Activated T-cell treated with anti-CD3 and anti-CD28 coated beads for 1 hour (primary cell): ENCODE results near the gene NXN.
"Not testable (repeated sequence)": the region's sequence is repeated elsewhere in the genome, so short reads cannot be mapped to it uniquely, and the experiment has no call there.

Source experiments
- DNase-seq: peaks from one replicate; pipeline ENCODE4 v3.0.0-alpha.2; 2020; ENCODE audit warnings: low read depth

Gene NXN

DNA sequence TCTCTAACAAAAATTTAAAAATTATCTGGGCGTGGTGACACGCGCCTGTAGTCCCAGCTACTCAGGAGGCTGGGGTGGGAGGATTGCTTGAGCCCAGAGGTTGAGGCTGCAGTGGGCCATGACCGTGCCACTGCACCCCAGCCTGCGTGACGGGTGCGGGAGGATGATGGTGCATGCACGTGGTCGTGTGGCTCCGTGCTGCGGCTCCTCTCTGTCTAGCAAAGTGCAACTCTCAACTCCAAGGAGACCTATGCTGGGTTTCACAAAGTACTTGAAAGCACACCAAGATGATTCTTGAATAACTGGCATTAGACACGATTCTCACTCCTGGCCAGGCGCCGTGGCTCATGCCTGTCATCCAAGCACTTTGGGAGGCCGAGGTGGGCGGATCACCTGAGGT lies 25.8 kb downstream of the NXN start:
- DNase-seq = no peak

DNA sequence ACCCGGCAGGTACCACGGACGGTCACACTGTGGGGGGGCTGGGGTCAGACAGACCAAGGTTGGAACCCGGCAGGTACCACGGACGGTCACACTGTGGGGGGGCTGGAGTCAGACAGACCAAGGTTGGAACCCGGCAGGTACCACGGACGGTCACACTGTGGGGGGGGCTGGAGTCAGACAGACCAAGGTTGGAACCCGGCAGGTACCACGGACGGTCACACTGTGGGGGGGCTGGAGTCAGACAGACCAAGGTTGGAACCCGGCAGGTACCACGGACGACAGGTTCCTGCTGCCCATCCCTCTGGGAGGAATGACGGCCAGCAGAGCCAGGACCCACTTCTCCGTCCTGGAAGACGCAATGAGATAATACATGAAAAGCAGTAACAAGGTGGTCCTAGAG lies 27.0 kb downstream of the NXN start:
- DNase-seq = not testable (repeated sequence)

DNA sequence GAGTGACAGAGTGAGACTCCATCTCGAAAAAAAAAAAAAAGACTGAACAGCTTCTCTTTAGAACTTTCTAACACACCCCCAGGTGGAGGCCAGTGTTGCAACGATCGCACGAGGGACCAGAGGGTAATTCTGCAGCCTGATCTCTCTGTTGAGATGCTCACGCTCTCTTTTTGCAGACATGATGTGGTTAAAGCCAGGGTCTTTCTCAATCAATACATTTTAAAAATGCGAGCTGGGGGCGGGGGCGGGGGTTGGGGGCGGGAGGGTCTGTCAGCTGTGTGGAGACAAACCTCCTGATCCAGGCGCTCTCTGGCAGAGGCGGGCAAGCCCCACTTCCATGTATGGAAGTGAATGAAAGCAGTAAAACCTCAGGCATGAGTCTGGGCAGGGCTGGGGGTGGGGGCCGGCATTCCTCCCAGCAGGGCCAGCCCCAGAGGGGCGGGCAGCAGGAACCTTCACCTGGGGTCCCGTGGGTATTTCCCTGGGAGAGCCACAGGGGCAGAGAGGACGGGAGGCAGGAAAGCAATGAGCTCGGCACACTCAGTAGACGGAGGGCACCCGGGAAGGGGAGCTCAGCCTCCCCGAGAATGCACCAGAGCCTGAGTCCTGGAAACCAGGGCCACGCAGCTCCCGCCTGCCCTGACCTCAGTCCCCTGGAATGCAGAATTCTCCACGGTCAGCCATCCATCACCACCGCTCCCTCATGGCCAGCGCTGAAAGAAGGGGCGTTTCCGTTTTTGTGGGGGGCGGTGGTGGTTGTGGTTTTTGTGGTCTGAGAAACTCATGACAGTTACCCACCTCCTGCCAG lies 28.0 kb downstream of the NXN start:
- DNase-seq = no peak

DNA sequence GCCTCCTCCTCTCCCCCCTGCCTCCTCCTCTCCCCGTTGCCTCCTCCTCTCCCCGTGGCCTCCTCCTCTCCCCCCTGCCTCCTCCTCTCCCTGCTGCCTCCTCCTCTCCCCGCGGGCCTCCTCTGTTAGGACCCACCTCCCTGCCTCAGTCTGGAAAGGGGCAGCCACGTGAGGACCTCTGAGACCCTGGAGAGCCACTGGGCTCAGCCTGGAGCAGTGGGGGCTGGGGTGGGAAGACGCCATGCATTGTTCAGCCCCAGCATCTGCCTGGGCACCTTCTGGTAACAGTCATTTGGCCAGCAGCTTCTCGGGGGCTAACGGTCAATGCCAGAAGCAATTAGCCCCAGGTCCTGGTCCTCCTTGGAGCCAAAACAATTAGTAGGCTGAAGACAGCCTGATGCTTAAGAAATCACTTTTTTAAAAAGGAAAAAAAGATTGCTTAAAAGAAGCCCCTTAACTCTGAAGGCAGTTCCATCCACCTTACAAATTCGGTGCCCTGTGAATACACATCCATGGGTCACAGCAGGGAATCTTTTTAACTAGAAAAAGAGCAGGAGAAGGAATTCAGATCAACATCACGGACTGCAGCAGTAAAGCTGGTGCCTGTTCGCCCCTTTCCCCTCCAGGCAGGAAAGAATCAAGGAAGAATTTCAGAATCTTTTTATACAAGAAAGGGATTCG lies 29.8 kb downstream of the NXN start:
- DNase-seq = no peak

DNA sequence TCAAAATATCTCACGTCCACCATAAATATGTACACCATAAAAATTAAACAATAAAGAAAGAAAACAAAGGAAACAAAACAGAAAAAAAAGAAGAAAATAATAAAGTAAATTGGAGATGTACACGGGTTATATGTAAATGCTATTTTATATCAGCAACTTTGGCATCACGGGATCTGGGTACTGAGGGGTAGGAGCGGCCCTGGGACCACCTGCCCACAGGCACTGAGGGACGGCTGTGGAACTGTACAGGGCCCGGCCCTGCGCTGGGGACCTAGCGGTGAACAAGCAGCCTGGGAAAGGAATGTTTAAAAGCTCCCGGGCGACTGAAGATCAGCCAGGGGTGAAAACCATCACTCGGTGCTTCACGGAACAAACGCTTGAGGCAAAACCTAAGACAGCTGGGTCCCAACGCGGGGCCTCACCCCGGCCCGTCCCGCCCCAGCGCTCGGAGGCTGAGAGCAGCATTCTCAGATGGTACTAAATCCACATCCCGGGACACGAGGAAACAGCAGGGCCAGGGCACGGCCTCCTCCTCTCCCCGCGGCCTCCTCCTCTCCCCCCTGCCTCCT lies 31.2 kb downstream of the NXN start:
- DNase-seq = no peak

DNA sequence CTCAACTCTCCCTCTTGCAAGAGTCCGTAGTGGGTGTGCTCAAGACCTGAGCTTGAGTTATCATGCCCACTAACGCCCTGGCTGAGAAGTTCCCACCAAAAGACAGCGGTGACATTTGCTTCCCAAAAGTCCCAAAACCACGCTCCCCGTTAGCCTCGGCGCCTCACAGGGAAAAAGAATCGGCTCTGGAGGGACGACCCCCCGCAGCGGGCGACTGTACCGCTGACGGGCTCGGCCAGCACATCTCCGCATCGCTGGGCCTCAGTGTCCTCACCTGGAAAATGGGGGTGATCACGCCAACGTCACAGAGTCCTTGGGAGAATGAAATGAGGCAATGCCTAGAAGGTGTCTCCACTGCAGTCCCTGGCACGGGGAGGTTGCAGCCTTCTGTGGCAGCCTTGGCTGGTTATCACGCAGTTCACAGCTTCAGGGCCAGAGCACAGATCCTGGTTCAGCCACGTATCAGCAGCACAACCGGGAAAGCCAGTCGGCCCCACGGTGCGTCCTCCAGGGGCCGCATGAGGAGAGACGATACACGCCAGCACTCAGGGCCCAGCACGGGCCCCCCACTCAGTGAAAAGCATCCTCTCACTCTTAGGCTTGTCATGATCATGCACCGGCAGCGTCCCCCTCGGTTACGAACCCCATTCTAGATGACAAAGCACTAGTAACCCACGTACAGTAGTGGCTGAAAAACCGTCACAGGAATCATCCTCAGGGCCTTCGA lies 32.9 kb downstream of the NXN start:
- DNase-seq = no peak

DNA sequence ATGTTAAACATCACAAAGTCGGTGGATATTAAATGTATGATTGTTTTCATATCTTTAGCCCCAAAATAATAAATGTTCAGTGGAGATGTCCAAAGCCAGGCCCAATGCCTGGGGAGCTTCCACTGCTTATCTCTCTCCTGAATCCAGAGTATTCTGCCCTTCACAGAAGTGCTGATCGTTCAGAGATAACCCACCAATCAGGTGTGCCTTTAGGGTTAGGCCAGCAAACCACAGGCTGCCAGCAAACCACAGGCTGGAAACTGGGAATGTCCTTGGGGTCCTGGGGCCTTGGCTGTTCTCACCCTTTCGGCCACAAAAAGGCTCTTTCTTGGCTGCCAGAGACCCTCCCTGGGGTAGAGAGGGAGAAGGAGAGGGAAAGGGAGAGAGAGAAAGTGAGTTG lies 33.9 kb downstream of the NXN start:
- DNase-seq = no peak

DNA sequence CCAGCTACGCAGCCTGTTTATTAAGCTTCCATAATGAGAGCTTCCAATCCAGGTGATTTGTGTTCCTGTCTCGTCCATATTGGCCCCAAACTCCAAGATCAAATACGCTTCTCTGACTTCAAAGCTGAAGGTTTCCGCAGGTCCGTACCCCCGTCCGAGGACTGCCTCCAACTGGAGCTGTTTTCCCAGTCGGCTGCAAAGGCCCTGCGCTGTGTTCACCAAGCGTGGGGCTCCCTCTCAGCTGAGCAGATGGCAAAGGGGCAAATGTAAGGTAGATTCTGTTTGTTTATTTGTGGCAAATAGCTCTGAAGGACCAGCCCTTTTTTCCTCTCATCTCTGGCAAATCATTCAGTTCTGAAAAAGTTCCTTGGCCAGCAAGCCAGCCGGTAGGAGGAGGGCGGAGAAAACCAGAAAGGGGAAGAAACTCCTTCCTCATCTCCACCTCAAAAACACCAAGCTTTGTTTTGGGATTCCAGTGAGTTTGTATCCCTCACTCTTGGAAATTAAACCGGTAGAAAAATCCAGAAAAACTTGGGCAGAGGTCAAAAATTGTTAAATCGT lies 35.2 kb downstream of the NXN start:
- DNase-seq = no peak

DNA sequence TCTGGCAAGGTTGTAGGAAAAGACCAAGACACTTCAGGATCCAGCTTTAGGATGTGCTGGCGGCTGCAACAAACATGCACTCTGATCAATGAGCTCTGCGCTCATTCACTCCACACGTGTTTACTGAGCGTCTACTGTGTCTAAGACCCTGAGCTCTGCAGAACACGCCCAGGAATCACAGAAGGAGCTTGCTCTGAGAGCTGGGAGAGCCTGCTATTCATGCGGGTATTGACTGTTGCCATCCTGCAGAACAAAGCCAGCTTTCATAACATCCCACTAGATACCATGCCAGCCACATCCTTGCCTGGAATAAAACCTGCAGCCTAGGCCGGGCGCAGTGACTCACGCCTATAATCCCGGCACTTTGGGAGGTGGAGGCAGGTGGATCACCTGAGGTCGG lies 44.1 kb downstream of the NXN start:
- DNase-seq = no peak

DNA sequence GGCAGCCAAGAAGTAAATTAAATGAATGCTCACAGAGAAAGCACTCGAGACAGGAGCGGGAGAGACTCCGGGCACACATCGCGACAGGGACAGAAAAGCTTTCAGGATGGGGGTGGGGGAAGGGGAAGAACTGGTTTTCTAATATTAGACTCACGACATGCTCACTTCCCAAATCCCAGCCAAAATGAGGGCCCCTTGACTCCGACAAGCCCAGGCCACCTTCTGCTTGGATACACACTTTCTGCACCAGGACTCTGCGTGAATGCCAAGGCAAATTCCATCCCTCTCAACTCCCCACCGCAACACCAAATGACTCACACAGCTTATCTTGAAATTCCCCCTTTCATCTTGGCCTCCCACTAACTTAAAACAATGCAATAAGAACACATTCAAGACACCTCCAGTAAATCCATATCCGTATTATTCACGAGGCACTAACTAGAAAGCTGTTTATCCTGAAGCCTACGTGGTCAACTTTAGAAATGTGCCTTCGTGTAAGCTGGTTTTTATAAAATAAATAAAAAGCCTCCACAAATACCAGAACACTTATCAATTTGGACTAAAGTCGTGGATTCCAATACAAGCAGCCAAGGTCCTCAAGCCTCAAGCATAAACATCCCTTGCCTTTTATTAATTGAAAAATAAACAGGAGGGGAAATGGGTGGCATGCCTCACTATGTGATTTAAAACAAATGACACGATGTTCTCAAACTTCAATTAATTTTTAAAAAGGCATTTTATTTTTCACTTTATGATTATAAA lies 46.1 kb downstream of the NXN start:
- no peak for DNase-seq

DNA sequence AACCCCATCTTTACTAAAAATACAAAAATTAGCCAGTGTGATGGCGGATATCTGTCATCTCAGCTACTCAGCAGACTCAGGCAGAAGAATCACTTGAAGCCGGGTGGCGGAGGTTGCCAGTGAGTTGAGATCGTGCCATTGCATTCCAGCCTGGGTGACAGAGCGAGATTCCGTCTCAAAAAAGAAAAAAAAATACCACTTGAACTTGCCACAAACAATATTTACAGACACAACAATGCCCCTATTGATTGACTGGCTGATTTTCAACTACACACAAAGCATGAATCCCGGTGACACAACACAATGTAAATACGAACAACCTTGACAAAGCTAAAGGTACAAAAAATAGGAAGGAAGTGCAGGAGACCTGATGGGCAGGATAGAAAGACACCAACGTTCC lies 49.3 kb downstream of the NXN start:
- DNase-seq = no peak

DNA sequence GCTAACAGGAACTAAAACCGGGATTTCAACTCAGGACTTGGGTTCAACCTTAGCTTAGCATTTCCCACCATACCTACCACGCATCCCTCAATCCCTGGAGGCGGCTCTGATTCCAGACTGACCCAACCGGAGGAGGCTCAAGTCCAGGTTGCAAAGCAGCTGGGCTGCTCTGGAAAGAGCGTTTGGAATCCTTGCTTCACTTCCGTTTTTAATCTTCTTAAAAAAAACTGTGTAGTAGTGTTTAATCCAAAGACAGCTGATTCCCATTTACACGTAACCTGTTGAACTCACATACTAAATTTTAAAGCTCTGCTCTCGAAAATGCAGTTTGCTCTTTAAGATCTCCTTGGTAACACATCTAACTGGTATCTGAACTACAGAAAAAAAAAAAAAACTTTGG lies 50.0 kb downstream of the NXN start:
- DNase-seq = no peak

DNA sequence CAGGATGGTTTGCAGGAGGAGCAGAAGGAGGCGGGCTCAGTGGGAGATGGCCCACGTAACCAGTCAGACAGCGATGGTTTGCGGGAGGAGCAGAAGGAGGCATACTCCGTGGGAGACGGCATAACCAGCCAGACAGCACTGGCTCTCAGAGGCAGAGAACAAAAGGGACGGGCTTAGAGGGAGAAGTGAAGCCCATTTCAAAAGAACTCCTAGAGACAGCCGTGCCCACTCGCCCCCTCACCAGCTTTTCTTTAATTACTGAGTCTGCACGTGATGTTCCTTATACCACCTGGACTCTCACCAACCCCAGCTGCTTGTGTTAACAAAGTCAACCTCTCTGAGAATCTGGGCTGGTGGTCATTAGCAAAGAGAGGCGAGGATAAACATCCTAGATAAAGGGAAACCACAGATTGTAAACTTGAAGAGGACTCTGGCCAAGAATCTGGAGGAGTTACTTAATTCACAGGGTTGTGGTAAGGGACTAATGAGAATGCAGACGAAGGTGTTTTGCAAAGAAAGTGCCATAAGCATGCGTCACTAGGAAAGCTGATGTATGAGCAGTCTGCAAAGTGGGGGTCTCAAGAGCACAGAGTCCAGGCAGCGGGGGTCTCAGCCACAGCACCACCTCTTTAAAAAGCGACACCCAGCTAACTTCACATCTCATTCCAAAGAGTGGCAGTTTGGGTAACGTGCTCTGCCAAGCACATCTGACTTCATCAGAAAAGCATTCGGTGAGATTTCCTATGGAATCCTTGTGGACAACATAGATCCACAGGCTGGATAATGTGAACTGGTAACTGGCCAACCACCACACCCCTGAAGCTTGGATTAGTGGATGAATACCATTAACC lies 51.7 kb downstream of the NXN start:
- DNase-seq = no peak

DNA sequence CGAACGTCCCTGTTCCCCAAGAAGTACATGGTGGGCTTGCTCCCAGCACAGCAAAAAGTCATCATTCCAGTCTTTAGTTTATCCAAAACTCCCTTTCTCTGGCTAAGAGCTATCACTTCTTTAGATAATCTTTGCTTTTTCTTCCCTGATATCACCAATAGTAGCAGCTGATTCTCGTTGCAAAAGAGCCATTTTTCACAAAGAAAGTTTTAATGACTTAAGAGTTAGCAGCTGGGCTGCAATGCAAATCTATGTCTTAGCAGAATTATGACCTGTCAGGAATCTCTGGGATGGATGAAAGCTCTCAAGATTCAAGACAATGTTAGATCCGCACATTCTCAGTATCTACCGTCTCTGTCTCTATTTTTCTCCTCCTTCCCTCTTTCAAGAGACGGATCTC lies 53.8 kb downstream of the NXN start:
- DNase-seq = no peak

DNA sequence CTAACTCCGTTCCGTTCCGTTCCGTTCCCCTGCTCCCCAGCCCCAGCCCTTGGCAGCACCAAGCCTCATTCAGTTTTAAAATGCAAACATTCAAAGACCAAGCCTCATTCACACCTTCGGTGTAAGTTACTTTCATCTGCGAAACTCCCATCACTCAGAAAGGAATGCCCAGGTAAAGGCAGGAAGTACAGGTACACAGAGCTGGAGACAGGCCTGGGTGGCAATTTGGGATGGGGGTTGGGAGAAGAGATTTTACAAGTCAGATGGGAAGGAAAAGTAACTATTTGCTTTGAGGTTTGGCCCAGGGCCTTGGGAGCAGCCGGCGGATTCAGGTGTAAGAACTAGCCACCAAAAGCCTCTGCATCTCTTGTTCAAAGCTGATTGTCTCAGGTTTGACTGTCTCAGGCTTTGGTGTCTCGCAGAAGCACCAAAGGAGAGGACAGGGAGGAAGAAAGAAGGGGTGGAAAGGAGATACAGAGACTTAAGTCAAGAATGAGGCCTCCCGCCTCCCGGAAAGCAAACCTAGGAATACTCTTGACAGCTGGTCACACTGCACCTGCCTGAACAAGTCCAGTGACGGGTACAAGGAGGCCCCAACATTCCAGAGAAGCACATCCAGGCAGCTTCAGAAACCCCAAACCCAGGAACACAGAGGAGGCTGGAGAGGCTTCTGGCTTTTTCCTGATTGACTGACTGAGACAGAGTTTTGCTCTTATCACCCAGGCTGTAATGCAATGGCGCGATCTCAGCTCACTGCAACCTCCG lies 54.7 kb downstream of the NXN start:
- no peak for DNase-seq

DNA sequence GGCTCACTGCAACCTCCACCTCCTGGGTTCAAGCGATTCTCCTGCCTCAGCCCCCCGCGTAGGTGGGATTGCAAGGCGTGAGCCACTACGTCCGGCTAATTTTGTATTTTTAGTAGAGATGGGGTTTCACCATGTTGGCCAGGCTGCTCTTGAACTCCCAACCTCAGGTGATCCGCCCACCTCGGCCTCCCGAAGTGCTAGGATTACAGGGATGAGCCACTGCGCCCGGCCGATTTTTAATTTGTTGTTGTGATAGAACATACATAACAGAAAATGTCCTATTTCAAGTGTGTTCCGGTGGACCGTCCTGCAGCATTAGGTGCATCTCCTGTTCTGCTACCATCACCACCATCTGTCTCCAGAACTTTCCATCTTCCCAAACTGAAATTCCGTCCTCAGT lies 55.3 kb downstream of the NXN start:
- not testable (repeated sequence) for DNase-seq

DNA sequence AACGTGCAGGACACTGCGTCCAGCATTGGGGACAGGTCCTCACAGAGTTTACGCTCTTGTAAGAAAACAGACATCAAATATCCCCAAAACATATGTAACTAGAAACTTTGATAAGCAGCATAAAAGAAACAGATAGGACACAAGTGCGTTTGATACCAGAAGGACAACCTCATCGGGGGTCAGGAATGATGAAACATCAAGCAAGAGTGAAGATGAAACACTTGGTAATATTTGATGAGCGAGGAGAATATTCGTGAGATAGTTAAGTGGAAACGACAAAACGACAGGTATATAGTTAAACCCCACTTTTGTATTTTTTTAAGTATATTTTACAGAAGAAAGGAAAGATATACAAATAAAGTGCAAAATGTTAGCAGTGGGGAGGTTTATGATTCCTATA lies 55.9 kb downstream of the NXN start:
- DNase-seq = no peak

DNA sequence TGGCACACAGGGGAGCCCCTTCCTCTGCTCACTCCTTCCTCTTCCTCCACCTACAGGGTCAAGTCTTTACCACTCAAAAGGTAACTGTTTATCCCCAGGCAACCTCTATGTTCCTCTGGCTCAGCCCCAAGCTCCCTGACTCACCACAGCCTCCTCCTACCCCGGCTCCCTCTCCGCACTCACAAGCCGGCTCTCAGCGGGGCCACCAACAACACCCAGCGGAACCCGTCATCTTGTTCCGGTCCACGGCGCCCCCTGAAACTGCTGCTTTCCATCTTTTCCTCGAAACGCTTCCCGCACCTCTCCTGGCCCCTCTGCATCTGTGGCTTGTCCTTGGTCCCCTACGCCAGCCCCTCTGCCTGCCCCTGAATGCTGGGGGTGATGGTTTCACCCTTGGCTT lies 58.4 kb downstream of the NXN start:
- no peak for DNase-seq

DNA sequence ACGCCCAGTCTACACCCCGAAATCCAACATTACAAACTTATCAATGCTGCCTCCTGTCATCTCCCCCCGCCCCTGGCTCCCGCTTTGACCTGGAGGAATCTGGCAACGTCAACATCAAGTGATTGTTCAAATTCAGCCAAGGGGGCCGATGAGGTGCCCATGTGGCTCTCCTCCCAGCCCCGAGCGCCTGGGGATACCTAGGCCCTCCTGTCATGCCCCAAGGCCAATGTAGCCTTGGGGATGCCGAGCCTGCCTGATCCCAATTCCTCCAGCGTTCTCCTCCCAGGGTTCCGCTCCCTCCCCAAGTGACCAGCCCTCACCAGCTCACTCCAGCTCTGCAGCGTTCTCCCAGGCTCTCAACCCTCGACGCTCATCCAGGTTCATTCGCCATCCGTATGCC lies 59.4 kb downstream of the NXN start:
- no peak for DNase-seq
